AG09319 (cell line): ENCODE measurements around the gene C10orf95.

Source experiments
- DNase-seq: peaks from one replicate; pipeline ENCODE4 v3.0.0-alpha.2; 2010; ENCODE audit warnings: low read depth; ENCODE audit errors: extremely low read depth
- CTCF ChIP-seq: IDR thresholded peaks from 2 replicates; pipeline ENCODE4 v1.5.1; 2011; ENCODE audit warnings: low read depth, mild to moderate bottlenecking, inconsistent platforms, low read length, moderate library complexity

C10orf95 gene

DNA sequence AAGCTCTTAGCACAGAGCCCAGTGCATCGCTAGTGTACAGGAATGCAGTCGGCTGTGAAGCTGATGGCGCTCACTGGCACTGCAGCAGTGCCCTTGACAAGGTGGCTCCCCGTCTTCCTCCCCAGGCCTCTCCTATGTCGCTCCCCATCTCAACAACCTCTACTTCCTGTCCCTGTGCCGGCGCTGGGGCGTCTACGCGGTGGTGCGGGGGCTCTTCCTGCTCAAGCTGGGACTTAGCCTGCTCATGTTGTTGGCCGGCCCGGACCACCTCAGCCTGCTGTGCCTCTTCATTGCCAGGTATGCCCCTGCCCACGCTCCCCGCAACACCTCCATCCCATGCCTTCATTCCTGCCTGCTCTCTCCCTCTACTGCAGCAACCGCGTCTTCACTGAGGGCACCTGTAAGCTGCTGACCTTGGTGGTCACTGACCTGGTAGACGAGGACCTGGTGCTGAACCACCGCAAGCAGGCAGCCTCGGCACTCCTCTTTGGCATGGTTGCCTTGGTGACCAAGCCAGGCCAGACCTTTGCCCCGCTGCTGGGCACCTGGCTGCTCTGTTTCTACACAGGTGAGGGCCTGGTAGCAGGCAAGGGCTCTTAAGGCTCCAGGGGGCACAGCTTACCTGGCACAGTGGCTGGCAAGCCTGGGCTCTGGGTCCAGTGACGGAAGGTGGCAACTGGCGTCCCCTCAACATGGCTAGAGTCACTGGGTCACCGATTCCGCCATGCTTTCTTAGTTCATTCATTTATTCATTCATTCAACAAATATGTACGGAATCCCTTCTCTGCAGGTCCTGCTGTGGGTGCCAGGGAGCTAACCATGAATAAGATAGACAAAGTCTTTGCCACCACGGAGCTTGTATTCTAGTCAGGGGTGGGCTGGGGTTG, 22.3 kb upstream of the C10orf95 start:
- no peak for DNase-seq
- no peak for TF ChIP-seq CTCF

GRCh38 chr10:102470579-102471546, 19.5 kb upstream of the C10orf95 start:
- no peak for TF ChIP-seq CTCF
- no peak for DNase-seq

DNA sequence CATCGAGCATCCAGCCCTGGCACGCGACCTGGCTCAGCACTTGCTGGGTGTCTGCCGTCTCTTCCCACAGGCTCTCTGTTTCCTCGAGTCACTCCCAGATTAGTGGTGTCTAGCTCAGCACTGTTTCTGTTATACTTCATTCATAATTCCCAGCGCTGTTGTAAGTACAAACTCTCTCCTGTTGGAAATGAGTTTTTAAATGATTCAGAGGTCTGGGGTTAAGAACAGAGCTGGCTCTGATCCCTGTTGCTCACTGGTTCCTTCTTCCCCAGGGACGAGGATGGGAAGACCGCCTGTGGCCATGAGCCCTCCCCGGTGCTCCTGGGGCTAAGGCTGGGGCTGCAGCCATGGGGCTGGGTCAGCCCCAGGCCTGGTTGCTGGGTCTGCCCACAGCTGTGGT, 17.3 kb upstream of the C10orf95 start:
- DNase-seq = no peak
- no peak for TF ChIP-seq CTCF

GRCh38 chr10:102467971-102468438, 16.7 kb upstream of the C10orf95 start:
- no peak for DNase-seq
- no peak for TF ChIP-seq CTCF

- TF ChIP-seq CTCF = no peak
- no peak for DNase-seq
These were observed 16.0 kb upstream of the C10orf95 start for GRCh38 chr10:102467318-102467717.

DNA sequence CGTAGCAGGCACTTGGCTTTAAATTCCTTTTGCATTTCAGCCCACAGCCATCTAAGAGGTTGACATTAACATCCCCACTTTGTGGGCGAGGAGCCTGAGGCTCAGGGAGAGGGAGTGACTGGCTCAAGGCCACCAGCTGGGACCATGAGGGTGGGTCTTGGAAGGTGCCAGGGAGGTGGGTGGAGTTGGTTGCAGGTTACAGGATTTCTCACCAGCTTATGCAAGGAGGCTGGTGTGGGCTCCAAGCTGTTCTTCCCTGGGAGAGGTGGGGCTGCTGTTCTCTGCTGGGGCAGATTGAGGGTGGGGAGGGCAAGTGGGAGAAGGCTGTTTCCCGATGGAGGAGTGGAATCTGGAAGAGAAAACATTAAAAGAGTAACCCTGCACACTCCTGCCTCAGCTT, 14.1 kb upstream of the C10orf95 start:
- no peak for DNase-seq
- no peak for TF ChIP-seq CTCF

GRCh38 chr10:102463983-102464382, 12.6 kb upstream of the C10orf95 start:
- no peak for DNase-seq
- TF ChIP-seq CTCF = no peak
